ENCODE data around the gene USP20.

USP20 gene

DNA sequence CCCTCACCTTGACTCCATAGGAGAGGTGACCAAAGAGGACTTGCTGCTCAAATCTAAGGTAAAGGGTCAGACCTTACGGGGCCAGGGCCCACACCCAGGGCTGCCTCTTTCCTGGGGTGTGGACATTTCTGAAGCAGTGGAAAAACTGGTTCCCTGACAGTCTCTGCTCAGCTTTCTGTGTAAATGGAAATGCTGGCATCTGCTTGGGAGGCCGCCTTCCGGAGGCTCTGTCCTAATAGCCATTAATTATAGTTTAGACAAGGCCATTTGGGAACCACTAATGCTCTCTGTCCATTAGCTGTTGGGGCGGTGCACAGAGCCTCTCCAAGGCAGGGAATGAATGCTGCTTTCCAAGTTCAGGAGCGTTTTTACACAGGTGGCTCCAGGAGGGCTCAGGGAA lies 17.3 kb downstream of the USP20 start:
- in situ Hi-C loops (cut with HindIII; ENCODE audit: low sequenced_read_pairs): no loop called here

DNA sequence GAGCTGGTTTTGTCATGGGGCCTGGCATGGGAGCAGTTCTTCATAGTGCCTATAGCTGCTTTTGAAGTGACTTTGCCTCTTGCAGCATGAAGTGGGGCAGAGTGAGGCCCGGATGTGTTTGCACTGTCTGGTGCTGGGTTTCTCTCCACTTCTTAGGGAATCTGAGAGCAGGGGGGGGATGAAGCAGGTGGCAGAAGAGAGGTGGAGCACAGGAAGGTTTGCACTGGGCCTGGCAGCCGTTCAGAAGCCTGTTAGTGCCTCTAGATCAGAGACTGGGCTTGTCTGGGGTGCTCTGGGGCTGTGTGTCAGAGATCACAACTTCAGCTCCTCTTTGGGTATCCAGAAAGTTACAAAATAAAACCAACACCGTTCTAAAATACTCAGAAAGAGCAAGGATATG lies 18.4 kb downstream of the USP20 start:
- in situ Hi-C loops (cut with HindIII; ENCODE audit: low sequenced_read_pairs): no loop called here

DNA sequence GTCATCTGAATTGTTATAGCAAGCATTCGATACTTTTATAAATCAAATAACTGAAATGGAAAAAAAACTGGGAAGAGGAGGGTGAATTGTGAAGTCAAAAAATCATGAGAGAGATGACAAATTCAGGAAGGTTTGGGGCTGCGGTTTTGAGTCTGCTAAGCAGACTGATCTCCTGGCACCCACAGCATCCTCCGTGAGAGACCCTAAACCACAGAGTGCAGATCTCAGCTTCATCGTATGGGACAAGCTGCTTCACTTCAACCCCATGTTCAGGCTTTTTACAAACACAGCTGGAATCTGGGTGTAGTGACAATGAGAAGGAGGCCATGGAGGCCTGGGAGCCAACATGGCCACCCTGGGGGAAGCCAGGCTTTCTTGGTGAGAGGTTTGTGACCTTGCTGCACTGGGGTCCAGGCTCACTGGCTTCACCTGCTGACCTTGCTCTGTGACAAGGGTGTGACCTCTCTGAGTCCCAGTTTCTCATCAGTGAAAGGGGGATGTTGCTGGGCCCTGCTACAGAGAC lies 19.4 kb downstream of the USP20 start:
- in situ Hi-C loops (cut with HindIII; ENCODE audit: low sequenced_read_pairs): no loop called here

DNA sequence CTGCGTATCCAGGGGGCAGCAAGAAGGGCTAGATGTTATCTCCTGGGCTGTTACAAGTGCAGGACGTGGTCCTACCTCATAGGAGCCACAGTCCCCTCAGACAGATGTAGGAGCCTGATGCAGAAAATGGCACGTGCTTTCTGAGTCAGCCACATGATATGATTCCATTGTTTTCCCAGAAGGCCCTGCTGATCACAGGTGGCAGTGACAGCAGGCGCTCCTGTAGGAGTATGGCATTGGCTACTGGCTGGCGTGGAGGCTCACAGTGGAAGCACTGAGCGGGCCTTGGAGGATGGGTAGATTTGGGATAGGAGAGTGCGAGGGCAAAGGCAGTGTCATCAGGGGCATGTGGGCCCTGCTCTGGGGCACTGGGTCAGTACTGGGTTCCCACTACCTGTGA lies 21.9 kb downstream of the USP20 start:
- in situ Hi-C loops (cut with HindIII; ENCODE audit: low sequenced_read_pairs): no loop called here

DNA sequence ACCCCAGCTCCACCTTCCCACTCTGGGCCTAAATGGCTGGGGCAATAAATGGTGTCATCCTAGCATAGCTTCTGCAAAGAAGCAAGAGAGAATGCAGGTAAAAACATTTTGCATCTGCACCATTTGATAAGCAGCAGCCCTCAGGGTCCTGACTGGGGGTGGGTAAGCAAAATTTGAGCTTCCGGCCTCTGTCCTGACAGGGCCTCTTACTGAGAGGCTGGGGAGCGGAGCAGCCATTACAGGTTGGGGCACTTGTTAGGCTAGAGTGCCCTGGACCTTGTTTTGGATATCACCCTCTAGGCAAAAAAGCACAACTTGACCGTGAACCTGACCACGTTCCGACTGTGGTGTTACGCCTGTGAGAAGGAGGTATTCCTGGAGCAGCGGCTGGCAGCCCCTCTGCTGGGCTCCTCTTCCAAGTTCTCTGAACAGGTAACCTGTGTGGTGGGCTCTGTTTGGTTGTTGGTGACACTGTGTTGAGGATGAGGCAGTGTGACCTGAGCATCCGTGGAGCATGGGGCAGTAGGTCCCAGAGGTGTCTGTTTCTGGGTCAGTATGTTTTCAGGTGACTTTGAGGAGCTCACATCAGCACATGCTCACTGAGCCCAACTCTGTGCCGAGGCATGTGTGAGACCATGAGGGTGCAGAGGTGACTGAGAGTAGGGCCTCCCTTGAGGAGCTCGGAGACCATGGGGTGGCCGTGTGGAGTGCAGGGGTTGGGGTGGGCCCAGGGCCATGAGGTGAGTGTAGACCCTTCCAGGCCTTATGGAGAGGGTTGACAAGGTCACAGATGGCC lies 23.1 kb downstream of the USP20 start:
- in situ Hi-C loops (cut with HindIII; ENCODE audit: low sequenced_read_pairs): no loop called here

DNA sequence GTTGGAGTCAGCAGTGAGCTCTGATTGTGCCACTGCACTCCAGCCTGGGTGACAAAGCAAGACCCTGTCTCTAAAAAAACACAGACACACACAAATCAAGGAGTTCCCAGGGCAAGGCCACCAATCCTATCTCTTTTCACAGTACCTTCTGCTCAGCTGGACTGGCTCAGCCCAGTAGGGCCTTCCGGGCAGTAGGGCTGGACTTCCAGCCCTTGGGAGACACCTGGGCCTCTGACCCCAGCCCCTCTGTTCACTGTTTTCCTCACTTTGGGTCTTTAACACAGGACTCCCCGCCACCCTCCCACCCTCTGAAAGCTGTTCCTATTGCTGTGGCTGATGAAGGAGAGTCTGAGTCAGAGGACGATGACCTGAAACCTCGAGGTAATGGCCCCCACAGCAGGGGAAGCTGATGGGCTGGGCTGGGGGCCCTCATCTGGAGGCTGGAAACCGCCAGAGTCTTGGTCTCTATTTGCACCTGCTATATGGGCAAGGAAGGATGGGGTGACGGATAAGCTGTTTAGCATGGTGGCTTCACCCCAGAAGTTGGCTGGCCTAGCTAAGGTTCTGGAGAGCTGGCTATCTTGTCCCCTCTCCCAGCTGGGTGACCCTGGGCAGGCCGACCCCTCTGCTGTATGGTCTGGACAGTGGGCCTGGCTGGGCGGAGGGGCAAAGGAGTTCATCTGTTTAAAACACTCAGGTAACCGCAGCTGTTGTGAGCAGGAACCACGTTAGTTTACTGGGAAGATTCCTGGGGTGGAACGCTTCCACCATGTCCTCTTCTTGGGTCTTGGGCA lies 25.6 kb downstream of the USP20 start:
- in situ Hi-C loops (cut with HindIII; ENCODE audit: low sequenced_read_pairs): no loop called here

DNA sequence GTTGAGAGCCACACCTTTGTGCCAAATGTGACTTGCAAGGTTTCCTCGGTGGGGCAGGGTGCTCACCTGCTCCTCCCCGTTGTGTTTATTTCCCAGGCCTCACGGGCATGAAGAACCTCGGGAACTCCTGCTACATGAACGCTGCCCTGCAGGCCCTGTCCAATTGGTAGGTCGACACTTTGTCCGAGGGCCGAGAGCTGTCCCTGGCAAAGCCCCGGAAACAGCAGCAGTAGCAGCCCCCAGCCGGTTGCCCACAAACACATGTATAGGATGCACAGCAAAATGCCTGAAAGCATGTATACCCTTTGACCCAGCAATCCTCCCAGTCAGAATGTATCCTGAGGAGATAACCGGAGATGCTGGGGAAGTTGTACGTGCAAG lies 26.2 kb downstream of the USP20 start:
- in situ Hi-C loops (cut with HindIII; ENCODE audit: low sequenced_read_pairs): no loop called here

DNA sequence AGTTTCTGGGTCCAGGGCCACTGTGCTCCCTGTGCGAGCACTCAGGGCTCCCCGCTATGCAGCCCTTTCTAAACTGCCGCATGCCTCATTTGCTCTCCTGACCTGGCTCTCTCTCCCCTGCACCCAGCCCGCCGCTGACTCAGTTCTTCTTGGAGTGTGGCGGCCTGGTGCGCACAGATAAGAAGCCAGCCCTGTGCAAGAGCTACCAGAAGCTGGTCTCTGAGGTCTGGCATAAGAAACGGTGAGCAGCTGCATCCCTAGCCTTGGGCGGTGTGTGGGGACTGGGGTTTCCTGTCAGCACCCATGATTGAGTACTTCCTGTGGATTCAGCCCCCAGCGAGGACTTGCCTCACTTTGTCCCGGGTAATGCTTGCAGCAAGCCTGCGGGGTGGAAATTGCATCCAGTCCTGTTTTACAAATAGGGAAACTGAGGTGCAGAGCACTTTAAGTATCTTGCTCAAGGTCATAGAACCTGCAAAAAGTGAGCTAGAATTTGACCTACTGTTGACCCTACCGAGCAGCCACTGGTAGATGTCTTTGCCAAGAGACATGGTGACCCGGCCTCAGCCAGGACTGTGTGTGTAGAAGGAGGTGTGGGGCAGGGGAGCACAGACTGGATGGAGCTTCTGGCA lies 27.9 kb downstream of the USP20 start:
- in situ Hi-C loops (cut with HindIII; ENCODE audit: low sequenced_read_pairs): no loop called here

DNA sequence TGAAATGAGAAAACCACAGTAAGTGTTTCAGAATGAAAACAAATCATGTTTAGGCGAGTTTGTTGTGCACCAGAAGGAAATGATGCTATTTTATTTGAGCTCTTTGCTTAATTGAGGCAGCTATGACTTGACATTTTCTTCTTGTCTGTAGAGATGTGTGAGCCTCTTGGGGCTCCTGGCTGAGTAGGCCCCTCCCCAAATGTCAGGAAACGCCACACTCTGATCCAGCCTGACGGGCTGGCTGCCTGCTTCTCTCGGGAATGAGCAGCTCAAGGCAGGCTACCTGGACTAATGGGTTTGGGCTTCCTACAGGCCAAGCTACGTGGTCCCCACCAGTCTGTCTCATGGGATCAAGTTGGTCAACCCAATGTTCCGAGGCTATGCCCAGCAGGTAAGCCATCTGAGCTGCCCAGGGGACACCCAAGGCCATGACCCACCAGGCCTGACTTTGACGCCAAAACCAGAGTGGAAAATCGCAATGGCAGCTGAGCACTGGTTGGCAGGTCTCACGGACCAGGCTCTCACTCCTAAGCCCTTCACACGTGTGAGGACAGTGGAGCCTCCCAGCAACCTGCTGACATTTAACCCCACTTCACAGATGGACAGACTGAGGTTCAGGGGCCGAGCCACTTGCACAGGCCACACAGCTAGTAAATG lies 29.9 kb downstream of the USP20 start:
- in situ Hi-C loops (cut with HindIII; ENCODE audit: low sequenced_read_pairs): no loop called here

DNA sequence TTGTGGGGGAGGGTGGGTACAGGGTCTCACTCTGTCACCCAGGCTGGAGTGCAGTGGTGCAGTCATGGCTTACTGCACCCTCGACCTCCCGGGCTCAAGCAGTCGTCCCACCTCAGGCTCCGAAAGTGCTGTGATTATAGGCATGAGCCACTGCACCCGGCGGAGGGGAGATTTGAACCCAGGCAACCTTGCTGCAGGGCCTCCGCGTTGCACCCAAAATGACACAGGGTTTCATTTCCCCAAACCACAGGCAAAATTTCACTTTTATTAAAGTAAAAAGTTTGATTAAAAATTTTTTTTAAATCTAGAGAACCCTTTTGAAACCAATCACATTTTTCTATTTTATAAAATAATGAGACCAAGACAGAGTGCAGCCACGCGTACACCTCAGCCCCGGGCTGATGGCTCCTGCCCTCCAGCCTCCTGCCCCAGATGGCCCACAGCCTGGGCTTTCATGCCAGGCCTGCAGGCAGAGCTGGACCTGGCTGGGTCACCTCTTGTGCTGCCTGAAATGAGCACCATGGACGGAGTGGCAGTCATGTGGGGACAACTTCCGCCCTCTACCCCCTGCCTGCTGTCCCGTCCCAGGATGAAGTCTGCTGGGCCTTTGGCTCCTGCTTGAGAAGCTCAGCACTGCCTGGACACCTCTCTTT lies 30.5 kb downstream of the USP20 start:
- in situ Hi-C loops (cut with HindIII; ENCODE audit: low sequenced_read_pairs): no loop called here

DNA sequence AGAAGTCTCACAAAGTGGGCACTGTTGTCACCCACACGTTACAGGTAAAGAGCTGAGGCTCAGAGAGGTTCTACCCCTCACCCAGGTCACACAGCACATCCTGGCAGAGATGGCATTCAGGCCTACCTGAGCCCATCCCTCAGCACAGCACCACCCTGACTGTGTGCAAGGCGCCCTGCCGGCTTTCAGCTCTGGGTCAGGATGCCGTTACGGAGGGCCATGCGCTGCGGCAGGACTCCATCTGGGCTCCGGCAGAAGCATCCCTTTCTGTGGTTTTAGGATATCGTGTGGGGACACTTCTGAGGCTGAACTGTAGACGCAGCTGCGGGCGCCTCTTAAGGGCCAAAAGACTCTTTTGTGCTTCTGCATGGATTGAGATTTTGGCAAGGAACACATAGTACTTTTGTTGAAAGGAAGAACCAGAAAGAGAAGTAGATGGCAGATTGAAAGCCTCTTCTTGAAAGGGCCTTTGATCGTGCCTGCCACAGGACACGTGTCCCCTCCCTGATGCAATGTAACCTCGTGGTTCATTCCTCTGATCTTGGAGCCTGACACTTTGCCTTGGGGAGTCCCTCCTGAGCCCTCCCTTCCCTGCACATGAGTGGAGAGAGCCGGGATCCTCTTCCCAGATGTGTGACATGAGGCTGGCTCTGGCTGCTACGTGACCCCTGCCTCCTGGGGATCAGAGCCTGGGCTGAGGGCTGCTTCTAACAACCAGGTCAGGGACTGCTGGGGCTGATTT lies 31.3 kb downstream of the USP20 start:
- in situ Hi-C loops (cut with HindIII; ENCODE audit: low sequenced_read_pairs): no loop called here

DNA sequence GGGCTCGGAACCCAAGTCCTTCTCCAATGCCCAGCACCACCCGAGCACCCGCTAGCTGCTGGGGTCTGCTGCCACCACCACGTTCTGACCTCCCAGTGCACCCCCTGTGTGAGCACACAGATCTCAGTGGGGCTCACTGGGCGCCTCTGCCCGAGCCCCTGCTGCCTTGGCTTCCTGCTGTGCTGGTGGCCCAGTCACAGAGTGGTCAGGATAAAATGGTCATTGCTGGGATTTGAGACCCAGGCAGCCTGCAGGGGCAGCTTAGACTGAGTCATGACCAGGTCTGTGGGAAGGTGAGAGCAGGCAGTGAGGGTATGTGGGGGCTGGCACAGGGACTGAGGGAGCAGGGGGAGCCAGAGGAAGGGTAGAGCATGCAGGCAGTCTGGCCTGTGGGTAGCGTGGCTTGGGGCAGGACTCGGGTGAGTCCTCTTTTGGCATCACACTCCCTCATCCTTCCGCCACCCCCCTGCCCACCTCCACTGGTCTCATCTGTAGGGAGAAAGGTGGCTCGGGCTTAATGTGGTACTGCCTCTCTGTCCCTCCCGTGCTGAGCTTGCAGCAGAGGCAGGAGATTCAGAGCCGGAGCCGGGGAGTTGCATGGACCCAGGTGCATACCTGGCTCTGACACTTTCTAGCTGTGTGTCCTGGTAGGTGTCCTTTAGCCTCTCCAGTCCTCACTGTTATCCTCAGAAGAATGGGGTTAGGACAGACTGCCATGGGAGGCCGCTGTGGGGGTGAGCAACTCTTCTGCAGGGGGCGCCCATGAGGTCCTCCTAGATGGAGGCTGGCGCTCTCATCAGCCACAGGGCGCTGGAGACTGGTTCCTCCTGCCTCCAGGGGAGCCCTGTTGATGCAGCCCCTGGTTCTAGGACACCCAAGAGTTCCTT lies 32.1 kb downstream of the USP20 start:
- in situ Hi-C loops (cut with HindIII; ENCODE audit: low sequenced_read_pairs): no loop called here

DNA sequence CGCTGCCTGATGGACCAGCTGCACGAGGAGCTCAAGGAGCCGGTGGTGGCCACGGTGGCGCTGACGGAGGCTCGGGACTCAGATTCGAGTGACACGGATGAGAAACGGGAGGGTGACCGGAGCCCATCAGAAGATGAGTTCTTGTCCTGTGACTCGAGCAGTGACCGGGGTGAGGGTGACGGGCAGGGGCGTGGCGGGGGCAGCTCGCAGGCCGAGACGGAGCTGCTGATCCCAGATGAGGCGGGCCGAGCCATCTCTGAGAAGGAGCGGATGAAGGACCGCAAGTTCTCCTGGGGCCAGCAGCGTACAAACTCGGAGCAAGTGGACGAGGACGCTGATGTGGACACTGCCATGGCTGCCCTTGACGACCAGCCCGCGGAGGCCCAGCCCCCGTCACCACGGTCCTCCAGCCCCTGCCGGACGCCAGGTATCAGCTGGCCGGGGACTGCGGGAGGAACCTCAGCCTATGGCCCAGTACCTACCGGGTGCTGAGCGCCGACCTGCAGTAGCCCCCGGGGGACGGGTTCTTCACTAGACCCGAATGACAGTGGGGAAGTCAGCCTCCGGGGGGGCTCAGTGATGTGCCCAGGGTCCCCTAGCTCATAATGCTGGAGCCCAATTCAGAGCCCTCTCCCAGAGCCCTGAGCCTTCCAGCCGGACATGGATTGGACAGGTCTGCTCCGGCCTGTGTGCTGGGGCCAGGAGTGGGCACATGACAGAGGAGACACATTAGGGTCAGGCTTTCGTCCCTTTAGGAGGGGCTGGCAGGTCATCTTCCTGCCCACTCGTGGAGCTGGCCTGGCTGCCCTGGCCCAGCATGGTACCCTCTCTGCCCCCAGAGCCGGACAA lies 33.0 kb downstream of the USP20 start:
- in situ Hi-C loops (cut with HindIII; ENCODE audit: low sequenced_read_pairs): no loop called here

DNA sequence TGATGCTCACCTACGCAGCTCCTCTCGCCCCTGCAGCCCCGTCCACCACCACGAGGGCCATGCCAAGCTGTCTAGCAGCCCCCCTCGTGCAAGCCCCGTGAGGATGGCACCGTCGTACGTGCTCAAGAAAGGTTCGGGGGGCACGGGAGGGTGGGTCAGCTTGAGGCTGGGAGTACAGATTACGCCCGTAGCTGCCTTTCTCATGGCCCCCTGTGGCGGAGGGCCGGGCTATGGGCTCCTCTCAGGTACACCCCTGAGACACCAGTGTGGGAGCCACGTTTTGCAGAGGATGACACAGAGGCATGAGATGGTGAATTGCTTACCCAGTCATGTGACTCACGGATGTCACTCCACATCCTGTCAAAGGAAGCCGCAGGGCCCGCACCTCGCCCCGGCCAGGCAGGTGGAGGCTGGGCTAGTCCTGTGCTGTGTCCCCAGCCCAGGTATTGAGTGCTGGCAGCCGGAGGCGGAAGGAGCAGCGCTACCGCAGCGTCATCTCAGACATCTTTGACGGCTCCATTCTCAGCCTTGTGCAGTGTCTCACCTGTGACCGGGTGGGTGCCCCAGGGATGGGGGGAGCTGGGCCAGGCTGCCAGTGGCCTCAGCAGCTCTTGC lies 33.7 kb downstream of the USP20 start:
- in situ Hi-C loops (cut with HindIII; ENCODE audit: low sequenced_read_pairs): no loop called here

DNA sequence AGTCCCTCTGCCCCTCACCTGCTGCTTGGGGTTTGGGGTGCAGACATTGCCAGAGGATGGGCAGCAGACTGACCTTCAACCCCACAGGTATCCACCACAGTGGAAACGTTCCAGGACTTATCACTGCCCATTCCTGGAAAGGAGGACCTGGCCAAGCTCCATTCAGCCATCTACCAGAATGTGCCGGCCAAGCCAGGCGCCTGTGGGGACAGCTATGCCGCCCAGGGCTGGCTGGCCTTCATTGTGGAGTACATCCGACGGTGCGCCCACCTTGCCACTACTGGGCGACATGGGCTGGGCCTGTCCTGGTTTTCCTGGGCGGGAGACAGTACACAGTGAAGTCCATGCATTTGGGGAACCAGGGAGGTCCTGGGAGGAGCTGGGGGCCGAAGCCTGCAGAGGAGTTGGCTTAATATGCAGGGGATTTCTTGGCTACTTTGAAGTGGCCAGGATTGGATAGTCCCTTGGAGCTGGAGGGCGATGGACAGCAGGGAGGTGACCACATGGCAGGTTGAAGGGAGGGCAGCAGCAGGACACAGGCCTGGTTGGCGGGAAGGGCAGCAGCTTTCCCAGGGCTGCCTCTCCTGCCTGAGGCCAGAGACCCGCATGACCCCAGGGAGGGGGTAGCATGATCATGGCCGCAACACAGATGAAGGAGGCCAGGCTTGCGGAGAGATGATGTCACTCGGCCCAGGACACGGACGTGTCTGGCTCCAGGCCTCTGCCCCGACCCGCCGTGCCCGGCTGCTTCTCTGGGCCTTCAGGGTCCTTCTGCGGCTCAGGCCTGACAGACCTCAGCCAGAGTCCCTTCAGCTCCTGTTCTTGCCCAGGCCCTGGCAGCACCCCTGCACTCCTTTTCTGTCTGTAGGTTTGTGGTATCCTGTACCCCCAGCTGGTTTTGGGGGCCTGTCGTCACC lies 34.6 kb downstream of the USP20 start:
- in situ Hi-C loops (cut with HindIII; ENCODE audit: low sequenced_read_pairs): no loop called here

DNA sequence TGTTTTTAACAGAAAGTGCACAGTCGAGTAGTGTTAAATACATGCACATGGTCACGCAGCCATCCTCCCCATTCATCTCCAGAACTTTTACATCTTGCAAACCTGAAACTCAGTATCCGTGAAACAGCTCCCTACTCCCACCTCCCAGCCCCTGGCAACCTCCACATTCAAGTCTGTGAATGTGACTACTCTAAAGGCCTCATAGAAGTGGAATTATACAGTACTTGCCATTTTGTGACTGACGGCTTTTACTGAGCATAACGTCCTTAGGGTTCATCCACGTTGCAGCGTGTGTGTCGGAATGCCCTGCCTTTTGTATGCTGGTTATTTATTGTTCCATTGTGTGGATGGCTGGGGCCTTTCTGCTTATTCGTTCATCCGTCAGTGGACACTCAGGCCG lies 35.8 kb downstream of the USP20 start:
- in situ Hi-C loops (cut with HindIII; ENCODE audit: low sequenced_read_pairs): no loop called here

Data from DLD1 (cell line).